Parathyroid adenoma (tissue), 2 donors: Measurements from ENCODE around the gene ZCCHC4.

Experiments
- H2AFZ ChIP-seq: fragments of 300-600 bp; sonication (generic); one replicate; pipeline ENCODE4 v1.7.0; 2017; ENCODE audit warnings: antibody characterized with exemption, mild to moderate bottlenecking
- H3K27ac ChIP-seq: fragments of 300-600 bp; sonication (generic); one replicate; pipeline ENCODE4 v1.7.0; 2017
- H3K27me3 ChIP-seq: fragments of 300-600 bp; sonication (generic); one replicate; pipeline ENCODE4 v1.7.0; 2017; ENCODE audit warnings: low read length; ENCODE audit not compliant: control insufficient read depth, insufficient read depth
- H3K36me3 ChIP-seq: fragments of 300-600 bp; sonication (generic); one replicate; pipeline ENCODE4 v1.7.0; 2017; ENCODE audit warnings: low read length; ENCODE audit not compliant: control insufficient read depth, insufficient read depth
- H3K4me1 ChIP-seq: fragments of 300-600 bp; sonication (generic); one replicate; pipeline ENCODE4 v1.7.0; 2017; ENCODE audit warnings: control low read depth
- H3K4me2 ChIP-seq: fragments of 300-600 bp; sonication (generic); one replicate; pipeline ENCODE4 v1.7.0; 2017; ENCODE audit warnings: low read length
- H3K4me3 ChIP-seq: fragments of 300-600 bp; sonication (generic); one replicate; pipeline ENCODE4 v1.7.0; 2017; ENCODE audit warnings: low read depth, low read length
- H3K79me2 ChIP-seq: fragments of 300-600 bp; sonication (generic); one replicate; pipeline ENCODE4 v1.7.0; 2017; ENCODE audit warnings: control low read depth
- H3K9ac ChIP-seq: fragments of 300-600 bp; sonication (generic); one replicate; pipeline ENCODE4 v1.7.0; 2017; ENCODE audit warnings: mild to moderate bottlenecking
- H3K9me3 ChIP-seq: fragments of 300-600 bp; sonication (generic); one replicate; pipeline ENCODE4 v1.7.0; 2017; ENCODE audit warnings: low read length; ENCODE audit not compliant: control insufficient read depth
- TF ChIP-seq, protein P1 (sequence below): fragments of 300-600 bp; sonication (generic); IDR thresholded peaks from one replicate; pipeline ENCODE4 v1.7.0; 2017; ENCODE audit warnings: antibody characterized with exemption, mild to moderate bottlenecking
- donor health status: primary hyperparathyroidism.

The ZCCHC4 gene

DNA sequence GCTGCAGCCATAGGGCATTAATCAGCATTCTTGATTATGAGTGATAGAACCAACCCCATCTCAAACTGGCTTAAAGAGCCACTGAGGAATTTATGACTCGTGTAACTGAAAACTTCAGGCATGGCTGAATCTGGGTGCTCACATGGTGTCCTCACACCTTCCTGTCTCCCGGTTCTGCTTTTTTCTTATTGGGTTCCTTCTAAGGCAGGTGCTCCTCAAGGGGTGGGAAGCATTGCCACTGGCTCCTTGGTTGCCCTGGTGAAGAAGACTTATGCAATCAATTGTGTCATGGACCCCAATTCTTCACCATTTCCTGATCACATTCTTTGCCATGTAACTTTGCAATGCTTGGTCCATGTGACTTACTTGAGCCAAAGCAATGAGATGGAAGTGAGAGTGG, 4.3 kb upstream of the ZCCHC4 start:
- H3K4me1 ChIP-seq, result peaks cover 5% of the 10 kb centered on the region
- no peak overlapping the region for H3K9ac ChIP-seq
- TF ChIP-seq, protein P1, sequence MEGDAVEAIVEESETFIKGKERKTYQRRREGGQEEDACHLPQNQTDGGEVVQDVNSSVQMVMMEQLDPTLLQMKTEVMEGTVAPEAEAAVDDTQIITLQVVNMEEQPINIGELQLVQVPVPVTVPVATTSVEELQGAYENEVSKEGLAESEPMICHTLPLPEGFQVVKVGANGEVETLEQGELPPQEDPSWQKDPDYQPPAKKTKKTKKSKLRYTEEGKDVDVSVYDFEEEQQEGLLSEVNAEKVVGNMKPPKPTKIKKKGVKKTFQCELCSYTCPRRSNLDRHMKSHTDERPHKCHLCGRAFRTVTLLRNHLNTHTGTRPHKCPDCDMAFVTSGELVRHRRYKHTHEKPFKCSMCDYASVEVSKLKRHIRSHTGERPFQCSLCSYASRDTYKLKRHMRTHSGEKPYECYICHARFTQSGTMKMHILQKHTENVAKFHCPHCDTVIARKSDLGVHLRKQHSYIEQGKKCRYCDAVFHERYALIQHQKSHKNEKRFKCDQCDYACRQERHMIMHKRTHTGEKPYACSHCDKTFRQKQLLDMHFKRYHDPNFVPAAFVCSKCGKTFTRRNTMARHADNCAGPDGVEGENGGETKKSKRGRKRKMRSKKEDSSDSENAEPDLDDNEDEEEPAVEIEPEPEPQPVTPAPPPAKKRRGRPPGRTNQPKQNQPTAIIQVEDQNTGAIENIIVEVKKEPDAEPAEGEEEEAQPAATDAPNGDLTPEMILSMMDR, result no peak
- no peaks in the 10 kb centered on the region for H3K79me2 ChIP-seq
- H3K36me3 ChIP-seq, result no peaks in the 10 kb centered on the region
- no peak overlapping the region for H3K4me2 ChIP-seq
- no peak overlapping the region for H2AFZ ChIP-seq
- no peak overlapping the region for H3K27ac ChIP-seq
- H3K27me3 ChIP-seq, result no peaks in the 10 kb centered on the region
- H3K9me3 ChIP-seq, result no peaks in the 10 kb centered on the region
- H3K4me3 ChIP-seq, result no peak overlapping the region

GRCh38 chr4:25308761-25309160, 3.8 kb upstream of the ZCCHC4 start:
- Histone ChIP-seq H3K27ac (no peak overlapping the region), H2AFZ (no peak overlapping the region), H3K9ac (no peak overlapping the region), H3K4me3 (no peak overlapping the region), H3K27me3 (no peaks in the 10 kb centered on the region), H3K79me2 (no peaks in the 10 kb centered on the region), H3K4me2 (no peak overlapping the region), H3K36me3 (no peaks in the 10 kb centered on the region), H3K9me3 (no peaks in the 10 kb centered on the region), H3K4me1 (peaks cover 3% of the 10 kb centered on the region)
- TF ChIP-seq, protein P1, result no peak

- Histone ChIP-seq H3K27ac (no peak overlapping the region), H3K27me3 (no peaks in the 10 kb centered on the region), H3K9me3 (no peaks in the 10 kb centered on the region), H2AFZ (no peak overlapping the region), H3K4me3 (no peak overlapping the region), H3K4me2 (no peak overlapping the region), H3K9ac (no peak overlapping the region), H3K4me1 (no peaks in the 10 kb centered on the region), H3K79me2 (no peaks in the 10 kb centered on the region), H3K36me3 (no peaks in the 10 kb centered on the region)
- TF ChIP-seq, protein P1, result no peak
Observed at GRCh38 chr4:25310066-25310802, 2.3 kb upstream of the ZCCHC4 start.

GRCh38 chr4:25310803-25311166, 1.8 kb upstream of the ZCCHC4 start:
- TF ChIP-seq, protein P1, result no peak
- no peaks in the 10 kb centered on the region for H3K27me3 ChIP-seq
- no peak overlapping the region for H2AFZ ChIP-seq
- no peak overlapping the region for H3K4me2 ChIP-seq
- no peak overlapping the region for H3K4me3 ChIP-seq
- no peak overlapping the region for H3K9ac ChIP-seq
- H3K36me3 ChIP-seq, result no peaks in the 10 kb centered on the region
- no peaks in the 10 kb centered on the region for H3K79me2 ChIP-seq
- no peaks in the 10 kb centered on the region for H3K4me1 ChIP-seq
- H3K9me3 ChIP-seq, result no peaks in the 10 kb centered on the region
- H3K27ac ChIP-seq, result no peak overlapping the region
